ENCODE results near the gene GRK5.

DNA sequence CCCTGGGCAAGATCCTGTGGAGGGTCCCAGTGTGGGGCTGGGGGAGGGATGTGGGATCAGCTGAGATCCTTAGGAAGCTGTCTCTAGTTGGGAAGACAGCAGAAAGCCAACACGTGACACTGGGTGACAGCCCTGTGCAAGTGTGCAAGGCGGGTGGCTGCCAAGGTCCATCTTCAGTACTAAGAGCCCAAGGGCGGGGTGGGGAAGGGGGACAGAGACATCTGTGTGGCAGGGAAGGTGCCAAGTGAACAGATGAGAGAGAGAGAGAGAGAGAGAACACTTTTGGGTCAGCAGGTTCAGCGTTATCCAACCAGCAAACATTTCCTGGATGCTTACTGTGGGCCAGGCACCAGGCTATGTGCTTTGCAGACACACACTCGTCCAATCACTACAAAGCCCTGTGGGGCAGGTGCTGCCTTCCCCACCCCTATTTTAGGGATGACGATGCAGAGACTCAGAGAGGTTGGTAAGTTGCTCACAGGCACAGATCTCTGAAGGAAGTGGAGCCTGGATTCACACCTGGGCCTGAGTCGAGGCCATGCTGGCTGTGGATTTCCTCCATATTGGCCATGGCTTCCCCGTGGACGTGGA is 135.7 kb downstream of the GRK5 start:
- TF ChIP-seq GATA2 (IDR thresholded peaks at IDR 0.05; ENCODE audit: low read depth, low read length) (no peak), GATA3 (IDR thresholded peaks at IDR 0.05; ENCODE audit: low read depth, low read length) (no peak)

All from SH-SY5Y (cell line).